SK-N-SH (cell line): ENCODE measurements around the gene BTG2. TPM values are rescaled to one million over a fixed set of nuclear protein-coding genes. Genes with fewer than 3 reads are reported as not detected.

ENCODE experiments used
- CTCF ChIA-PET: fragments of 300-600, 350-600 bp; formaldehyde crosslinking; extraction: SDS; loops from one replicate; lab custom pipeline; 2021; lab: Yijun Ruan, JAX
- POLR2A ChIA-PET: fragments of 350-600 bp; sonication (Branson Sonifier 250); formaldehyde crosslinking; extraction: SDS; loops from one replicate; lab custom pipeline; 2020; ENCODE audit warnings: antibody characterized with exemption, inconsistent platforms; lab: Yijun Ruan, JAX
- DNase-seq: peaks from one replicate; pipeline ENCODE4 v3.0.0; 2012
- H2AFZ ChIP-seq: fragments of 200-600 bp; sonication (generic); 2 replicates; pipeline ENCODE4 v1.8.1; 2016; ENCODE audit warnings: antibody characterized with exemption, mild to moderate bottlenecking, low read depth
- H3F3A ChIP-seq: fragments of 200-600 bp; sonication (generic); replicated peaks from 2 replicates; pipeline ENCODE3; 2016; ENCODE audit warnings: antibody characterized with exemption, mild to moderate bottlenecking; ENCODE audit not compliant: insufficient read depth
- H3K27ac ChIP-seq, 2 experiments: fragments of 200-500 bp in 1 of 2; fragments of 200-600 bp in 1 of 2; sonication (Bioruptor generic) in 1 of 2; sonication (generic), shearing (Covaris generic) in 1 of 2; 2 replicates each; pipeline versions ENCODE4 v1.5.1 to v1.6.1; 2014 to 2016; ENCODE audit warnings: low read depth in 2 of 2, inconsistent platforms in 1 of 2, low read length in 1 of 2, mild to moderate bottlenecking in 1 of 2, mixed read lengths in 1 of 2
- H3K27me3 ChIP-seq: fragments of 200-600 bp; sonication (generic), shearing (Covaris generic); 2 replicates; pipeline ENCODE4 v1.6.1; 2016; ENCODE audit warnings: mixed run types; ENCODE audit not compliant: insufficient read depth
- H3K36me3 ChIP-seq, 2 experiments: fragments of 200-500 bp in 1 of 2; fragments of 200-600 bp in 1 of 2; sonication (Bioruptor generic) in 1 of 2; sonication (generic) in 1 of 2; replicated peaks in 1 of 2; 2 replicates each; pipeline versions ENCODE3 to v1.5.1; 2014 to 2016; ENCODE audit warnings: low read length in 1 of 2, mild to moderate bottlenecking in 1 of 2; ENCODE audit not compliant: insufficient read depth in 2 of 2, control insufficient read depth in 1 of 2
- H3K4me1 ChIP-seq, 2 experiments: fragments of 200-500 bp in 1 of 2; fragments of 200-600 bp in 1 of 2; sonication (Bioruptor generic) in 1 of 2; sonication (generic), shearing (Covaris generic) in 1 of 2; 2 replicates each; pipeline versions ENCODE4 v1.5.1 to v1.6.1; 2014 to 2016; ENCODE audit warnings: low read depth in 1 of 2, low read length in 1 of 2, mixed run types in 1 of 2; ENCODE audit not compliant: insufficient read depth in 2 of 2, control insufficient read depth in 1 of 2
- H3K4me2 ChIP-seq: fragments of 200-600 bp; sonication (generic), shearing (Covaris generic); 2 replicates; pipeline ENCODE4 v1.6.1; 2017; ENCODE audit warnings: mixed run types
- H3K4me3 ChIP-seq, 2 experiments: fragments of 200-500 bp in 1 of 2; fragments of 200-600 bp in 1 of 2; sonication (Bioruptor generic) in 1 of 2; sonication (generic), shearing (Covaris generic) in 1 of 2; 2 replicates each; pipeline versions ENCODE4 v1.5.1 to v1.8.1; 2014 to 2016; ENCODE audit warnings: low read depth in 2 of 2, inconsistent platforms in 1 of 2, low read length in 1 of 2, mild to moderate bottlenecking in 1 of 2, mixed read lengths in 1 of 2, moderate library complexity in 1 of 2
- H3K79me2 ChIP-seq: fragments of 200-600 bp; sonication (generic); 2 replicates; pipeline ENCODE4 v1.8.1; 2017; ENCODE audit warnings: mild to moderate bottlenecking; ENCODE audit not compliant: insufficient read depth
- H3K9ac ChIP-seq: fragments of 200-600 bp; sonication (generic); 2 replicates; pipeline ENCODE4 v1.6.1; 2017; ENCODE audit warnings: mixed run types
- H3K9me2 ChIP-seq: fragments of 200-600 bp; sonication (generic); 2 replicates; pipeline ENCODE4 v1.6.1; 2017; ENCODE audit warnings: mixed run types
- H3K9me3 ChIP-seq: fragments of 200-600 bp; sonication (generic); 2 replicates; pipeline ENCODE4 v1.6.1; 2017; ENCODE audit warnings: mixed run types, mild to moderate bottlenecking, moderate library complexity
- H4K20me1 ChIP-seq: fragments of 200-600 bp; sonication (generic); 2 replicates; pipeline ENCODE4 v1.6.1; 2017; ENCODE audit warnings: mild to moderate bottlenecking, mixed run types; ENCODE audit not compliant: insufficient read depth
- ELF1 ChIP-seq: IDR thresholded peaks from 2 replicates; pipeline ENCODE4 v1.4.0; 2012
- EP300 ChIP-seq, 2 experiments: IDR thresholded peaks; 2 replicates each; pipeline versions ENCODE4 v1.4.0 to v1.6.1; 2012; ENCODE audit warnings: borderline replicate concordance in 1 of 2, low read depth in 1 of 2, low read length in 1 of 2
- EZH2phosphoT487 ChIP-seq: fragments of 200-600 bp; sonication (generic); IDR thresholded peaks from 2 replicates; pipeline ENCODE4 v1.6.1; 2017; ENCODE audit warnings: low read depth, mixed run types, mild to moderate bottlenecking, antibody characterized with exemption, moderate library complexity, borderline replicate concordance
- FOXM1 ChIP-seq: IDR thresholded peaks from 2 replicates; pipeline ENCODE4 v1.4.0; 2012; ENCODE audit warnings: low read depth, mild to moderate bottlenecking
- GABPA ChIP-seq: IDR thresholded peaks from 2 replicates; pipeline ENCODE4 v1.4.0; 2012; ENCODE audit warnings: low read depth, mild to moderate bottlenecking
- GATA2 ChIP-seq: sonication (generic); formaldehyde crosslinking; IDR thresholded peaks from 2 replicates; pipeline ENCODE4 v1.5.0; 2020; ENCODE audit warnings: mild to moderate bottlenecking, missing genetic modification reagents
- MEF2A ChIP-seq: IDR thresholded peaks from 2 replicates; pipeline ENCODE4 v1.4.0; 2012; ENCODE audit warnings: low read depth, borderline replicate concordance
- MXI1 ChIP-seq: IDR thresholded peaks from 2 replicates; pipeline ENCODE4 v1.6.1; 2012; ENCODE audit warnings: mild to moderate bottlenecking, low read depth, low read length, improper control_type of control experiment
- NFIC ChIP-seq: IDR thresholded peaks from 2 replicates; pipeline ENCODE4 v1.4.0; 2012; ENCODE audit warnings: borderline replicate concordance
- POLR2AphosphoS5 ChIP-seq: IDR thresholded peaks from 2 replicates; pipeline ENCODE4 v1.6.1; 2012; ENCODE audit warnings: low read depth, low read length
- RFX5 ChIP-seq: IDR thresholded peaks from 2 replicates; pipeline ENCODE4 v1.6.1; 2012; ENCODE audit warnings: mild to moderate bottlenecking, improper control_type of control experiment, low read length
- RXRA ChIP-seq: IDR thresholded peaks from 2 replicates; pipeline ENCODE4 v1.4.0; 2012; ENCODE audit warnings: low read depth, mild to moderate bottlenecking, borderline replicate concordance
- SIN3A ChIP-seq: IDR thresholded peaks from 2 replicates; pipeline ENCODE4 v1.6.1; 2012; ENCODE audit warnings: low read depth, mild to moderate bottlenecking, low read length, moderate library complexity, borderline replicate concordance
- SMC3 ChIP-seq: IDR thresholded peaks from 2 replicates; pipeline ENCODE4 v1.6.1; 2012; ENCODE audit warnings: low read depth, low read length, improper control_type of control experiment
- TCF12 ChIP-seq: IDR thresholded peaks from 2 replicates; pipeline ENCODE4 v1.4.0; 2012
- TEAD4 ChIP-seq: IDR thresholded peaks from 2 replicates; pipeline ENCODE4 v1.4.0; 2012; ENCODE audit warnings: mild to moderate bottlenecking, borderline replicate concordance; ENCODE audit not compliant: insufficient read depth
- WGBS: methylation state at CpG from one replicate; pipeline ENCODE4 v1.1.6; 2017; ENCODE audit warnings: low lambda C conversion rate; 5-methylcytosine and 5-hydroxymethylcytosine counted together
- polyA plus RNA-seq, 3 experiments: library from polyadenylated mRNA; depleted of rRNA; stranded (reverse); fragments of >200 nt; gene quantifications; 2 replicates each; pipeline ENCODE4 v1.2.3, GENCODE V29; 2012
- TF ChIP-seq, protein P1 (sequence below): IDR thresholded peaks from 2 replicates; pipeline ENCODE4 v1.4.0; 2012; ENCODE audit warnings: low read depth, borderline replicate concordance
- TF ChIP-seq, protein P2 (sequence below): IDR thresholded peaks from 2 replicates; pipeline ENCODE4 v1.4.0; 2012; ENCODE audit warnings: low read depth, borderline replicate concordance
- TF ChIP-seq, protein P3 (sequence below): IDR thresholded peaks from 2 replicates; pipeline ENCODE4 v1.6.1; 2012; ENCODE audit warnings: mild to moderate bottlenecking, low read depth, low read length, moderate library complexity

Gene BTG2
- polyA plus RNA-seq, 1 of the 3 experiments (the other 2 are of a cell fraction), result 26.2 TPM

DNA sequence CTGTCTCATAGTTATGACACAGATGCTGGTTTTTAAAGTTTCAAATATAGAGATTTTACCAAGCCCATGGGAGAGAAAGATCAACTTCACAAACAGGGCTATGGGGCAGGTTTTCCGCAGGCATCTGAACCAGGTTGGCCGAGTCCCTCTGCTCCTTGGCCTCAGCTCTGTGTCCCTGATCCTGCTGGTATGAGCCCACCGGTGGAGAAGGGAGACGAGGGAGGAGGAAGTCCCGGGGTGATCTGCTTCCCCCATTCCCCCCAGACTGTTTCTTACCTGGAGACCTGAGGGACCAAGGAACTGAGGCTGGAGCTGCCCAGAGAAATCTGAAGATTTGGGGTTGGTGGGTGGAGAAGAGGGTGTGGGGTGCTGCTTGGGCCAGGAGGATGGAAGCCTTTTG, 28.9 kb upstream of the BTG2 start:
- DNase-seq, result no peak
- no peak for TF ChIP-seq TCF12
- TF ChIP-seq, protein P1, sequence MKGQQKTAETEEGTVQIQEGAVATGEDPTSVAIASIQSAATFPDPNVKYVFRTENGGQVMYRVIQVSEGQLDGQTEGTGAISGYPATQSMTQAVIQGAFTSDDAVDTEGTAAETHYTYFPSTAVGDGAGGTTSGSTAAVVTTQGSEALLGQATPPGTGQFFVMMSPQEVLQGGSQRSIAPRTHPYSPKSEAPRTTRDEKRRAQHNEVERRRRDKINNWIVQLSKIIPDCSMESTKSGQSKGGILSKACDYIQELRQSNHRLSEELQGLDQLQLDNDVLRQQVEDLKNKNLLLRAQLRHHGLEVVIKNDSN, result no peak
- TF ChIP-seq, protein P2, sequence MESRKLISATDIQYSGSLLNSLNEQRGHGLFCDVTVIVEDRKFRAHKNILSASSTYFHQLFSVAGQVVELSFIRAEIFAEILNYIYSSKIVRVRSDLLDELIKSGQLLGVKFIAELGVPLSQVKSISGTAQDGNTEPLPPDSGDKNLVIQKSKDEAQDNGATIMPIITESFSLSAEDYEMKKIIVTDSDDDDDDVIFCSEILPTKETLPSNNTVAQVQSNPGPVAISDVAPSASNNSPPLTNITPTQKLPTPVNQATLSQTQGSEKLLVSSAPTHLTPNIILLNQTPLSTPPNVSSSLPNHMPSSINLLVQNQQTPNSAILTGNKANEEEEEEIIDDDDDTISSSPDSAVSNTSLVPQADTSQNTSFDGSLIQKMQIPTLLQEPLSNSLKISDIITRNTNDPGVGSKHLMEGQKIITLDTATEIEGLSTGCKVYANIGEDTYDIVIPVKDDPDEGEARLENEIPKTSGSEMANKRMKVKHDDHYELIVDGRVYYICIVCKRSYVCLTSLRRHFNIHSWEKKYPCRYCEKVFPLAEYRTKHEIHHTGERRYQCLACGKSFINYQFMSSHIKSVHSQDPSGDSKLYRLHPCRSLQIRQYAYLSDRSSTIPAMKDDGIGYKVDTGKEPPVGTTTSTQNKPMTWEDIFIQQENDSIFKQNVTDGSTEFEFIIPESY, result no peak
- TF ChIP-seq POLR2AphosphoS5, result no peak
- no peak for TF ChIP-seq FOXM1
- no peak for TF ChIP-seq GATA2 (CRISPR knock-in tag)
- TF ChIP-seq MEF2A, result no peak
- TF ChIP-seq RFX5, result no peak
- TF ChIP-seq GABPA, result no peak
- TF ChIP-seq RXRA, result no peak
- TF ChIP-seq NFIC, result no peak
- TF ChIP-seq EZH2phosphoT487, result no peak
- TF ChIP-seq, all 33 proteins: peak for 0
- Histone ChIP-seq H4K20me1 (no peaks in the 10 kb centered on the region), H3K27me3 (no peaks in the 10 kb centered on the region), H3K4me3 (no peak overlapping the region), H3K4me1 (peaks cover 0 to 25% of the 10 kb centered on the region in 2 experiments; a peak in 2 of 4 replicates), H3K9ac (no peak overlapping the region), H3K9me3 (no peaks in the 10 kb centered on the region), H3K36me3 (no peaks in the 10 kb centered on the region), H3F3A (no peaks in the 10 kb centered on the region), H3K4me2 (no peak overlapping the region), H3K79me2 (no peaks in the 10 kb centered on the region), H3K27ac (no peak overlapping the region), H3K9me2 (no peaks in the 10 kb centered on the region), H2AFZ (no peak overlapping the region)
- 76% methylated on average over 5 of the region's 5 CpGs for WGBS
- POLR2A ChIA-PET, result no interaction called here
- CTCF ChIA-PET, result interaction anchor here (1.2 to 31.2 kb wide), 5 partner anchors 7 to 164 kb away, joined by 3 to 817 read pairs (median 29); partner anchors contain the start of gene FMOD

DNA sequence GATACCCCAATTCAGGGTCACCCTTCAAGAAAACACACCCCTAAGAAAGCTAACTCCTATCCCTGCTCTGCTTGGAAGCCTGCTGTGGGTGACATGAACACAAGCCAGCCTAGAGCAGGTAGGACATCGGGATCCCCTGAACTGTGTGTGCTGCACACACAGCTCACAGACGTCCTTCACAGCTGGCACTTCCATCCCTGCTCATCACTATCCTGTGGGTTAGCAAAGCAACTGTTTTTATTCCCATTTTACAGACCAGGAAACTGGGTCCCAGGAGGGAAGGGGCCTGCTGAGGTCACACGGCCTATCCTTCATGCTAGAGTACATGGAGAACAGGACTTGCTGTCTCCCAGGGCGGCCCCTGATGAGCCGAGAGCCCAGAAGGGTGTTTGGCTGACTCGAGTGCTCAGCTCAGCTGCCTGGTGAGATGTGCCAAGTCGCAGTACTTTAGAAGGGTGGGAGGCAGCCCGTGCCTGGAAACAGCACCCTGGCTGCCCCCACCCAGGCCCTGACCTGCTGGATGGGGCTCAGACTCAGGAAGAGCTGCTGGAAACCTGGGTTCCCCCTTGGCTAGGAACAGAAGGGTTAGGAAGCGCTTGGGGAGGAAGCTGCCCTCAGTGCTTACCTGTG, 28.3 kb upstream of the BTG2 start:
- WGBS, result 80% methylated on average over 9 of the region's 9 CpGs
- DNase-seq, result no peak
- no peaks in the 10 kb centered on the region for H4K20me1 ChIP-seq
- H2AFZ ChIP-seq, result no peak overlapping the region
- no peak overlapping the region for H3K9ac ChIP-seq
- no peaks in the 10 kb centered on the region for H3F3A ChIP-seq
- no peak overlapping the region for H3K4me2 ChIP-seq
- H3K27ac ChIP-seq, result no peak overlapping the region; a peak in 1 of 4 replicates
- ChIA-PET CTCF (interaction anchor here (1.2 to 31.2 kb wide), 8 partner anchors 8 to 227 kb away, joined by 3 to 817 read pairs (median 26); partner anchors contain the start of genes BTG2 and FMOD), POLR2A (interaction anchor here (0.9 to 2.8 kb wide), 3 partner anchors 28 to 50 kb away, joined by 3 to 14 read pairs (median 4); partner anchors contain the start of gene BTG2)
- no peaks in the 10 kb centered on the region for H3K9me3 ChIP-seq
- H3K27me3 ChIP-seq, result no peaks in the 10 kb centered on the region
- no peak overlapping the region for H3K4me3 ChIP-seq
- no peaks in the 10 kb centered on the region for H3K9me2 ChIP-seq
- H3K36me3 ChIP-seq, result no peaks in the 10 kb centered on the region
- no peak for TF ChIP-seq TCF12
- TF ChIP-seq MEF2A, result no peak
- no peak for TF ChIP-seq MXI1
- TF ChIP-seq, protein P3, sequence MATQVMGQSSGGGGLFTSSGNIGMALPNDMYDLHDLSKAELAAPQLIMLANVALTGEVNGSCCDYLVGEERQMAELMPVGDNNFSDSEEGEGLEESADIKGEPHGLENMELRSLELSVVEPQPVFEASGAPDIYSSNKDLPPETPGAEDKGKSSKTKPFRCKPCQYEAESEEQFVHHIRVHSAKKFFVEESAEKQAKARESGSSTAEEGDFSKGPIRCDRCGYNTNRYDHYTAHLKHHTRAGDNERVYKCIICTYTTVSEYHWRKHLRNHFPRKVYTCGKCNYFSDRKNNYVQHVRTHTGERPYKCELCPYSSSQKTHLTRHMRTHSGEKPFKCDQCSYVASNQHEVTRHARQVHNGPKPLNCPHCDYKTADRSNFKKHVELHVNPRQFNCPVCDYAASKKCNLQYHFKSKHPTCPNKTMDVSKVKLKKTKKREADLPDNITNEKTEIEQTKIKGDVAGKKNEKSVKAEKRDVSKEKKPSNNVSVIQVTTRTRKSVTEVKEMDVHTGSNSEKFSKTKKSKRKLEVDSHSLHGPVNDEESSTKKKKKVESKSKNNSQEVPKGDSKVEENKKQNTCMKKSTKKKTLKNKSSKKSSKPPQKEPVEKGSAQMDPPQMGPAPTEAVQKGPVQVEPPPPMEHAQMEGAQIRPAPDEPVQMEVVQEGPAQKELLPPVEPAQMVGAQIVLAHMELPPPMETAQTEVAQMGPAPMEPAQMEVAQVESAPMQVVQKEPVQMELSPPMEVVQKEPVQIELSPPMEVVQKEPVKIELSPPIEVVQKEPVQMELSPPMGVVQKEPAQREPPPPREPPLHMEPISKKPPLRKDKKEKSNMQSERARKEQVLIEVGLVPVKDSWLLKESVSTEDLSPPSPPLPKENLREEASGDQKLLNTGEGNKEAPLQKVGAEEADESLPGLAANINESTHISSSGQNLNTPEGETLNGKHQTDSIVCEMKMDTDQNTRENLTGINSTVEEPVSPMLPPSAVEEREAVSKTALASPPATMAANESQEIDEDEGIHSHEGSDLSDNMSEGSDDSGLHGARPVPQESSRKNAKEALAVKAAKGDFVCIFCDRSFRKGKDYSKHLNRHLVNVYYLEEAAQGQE, result no peak
- TF ChIP-seq, protein P2, result no peak
- TF ChIP-seq TEAD4, result no peak
- TF ChIP-seq EP300 (IDR thresholded peaks at IDR 0.05; ENCODE audit: borderline replicate concordance in 1 of 2, low read depth in 1 of 2, low read length in 1 of 2), result no peak
- no peak for TF ChIP-seq SIN3A
- no peak for TF ChIP-seq RXRA
- no peak for TF ChIP-seq ELF1
- no peak for TF ChIP-seq SMC3
- no peak for TF ChIP-seq GATA2 (CRISPR knock-in tag)
- peaks cover 0 to 25% of the 10 kb centered on the region in 2 experiments; a peak in 2 of 4 replicates for H3K4me1 ChIP-seq
- H3K79me2 ChIP-seq, result no peaks in the 10 kb centered on the region
